HG03520 (cell line): ENCODE data around the gene MPST.

ENCODE experiments used
- ATAC-seq: cut with Tn5 transposase; IDR thresholded peaks from one replicate; pipeline ENCODE4 v1.9.1; 2021; ENCODE audit warnings: mild to moderate bottlenecking, moderate library complexity; ENCODE audit not compliant: unreplicated experiment

MPST gene

GRCh38 chr22:37000676-37001534 is 18.6 kb upstream of the MPST start:
- no peak for ATAC-seq

GRCh38 chr22:37001826-37002225 is 17.7 kb upstream of the MPST start:
- ATAC-seq: no peak

GRCh38 chr22:37002633-37003032 is 16.9 kb upstream of the MPST start:
- ATAC-seq: no peak

GRCh38 chr22:37007651-37008050 is 11.9 kb upstream of the MPST start:
- no peak for ATAC-seq

- no peak for ATAC-seq
Observed at GRCh38 chr22:37008365-37008764, 11.2 kb upstream of the MPST start.

GRCh38 chr22:37009490-37009889 is 10.1 kb upstream of the MPST start:
- no peak for ATAC-seq

GRCh38 chr22:37010174-37010573 is 9.4 kb upstream of the MPST start:
- ATAC-seq: no peak

- ATAC-seq: no peak
Observed at GRCh38 chr22:37010976-37011375, 8.6 kb upstream of the MPST start.

- no peak for ATAC-seq
Observed at GRCh38 chr22:37011472-37011871, 8.1 kb upstream of the MPST start.

GRCh38 chr22:37012262-37012904 is 7.2 kb upstream of the MPST start:
- ATAC-seq: no peak

GRCh38 chr22:37012956-37013355 is 6.6 kb upstream of the MPST start:
- no peak for ATAC-seq

- ATAC-seq: no peak
Observed at GRCh38 chr22:37014415-37014806, 5.1 kb upstream of the MPST start.

- no peak for ATAC-seq
Observed at GRCh38 chr22:37014835-37015586, 4.5 kb upstream of the MPST start.

GRCh38 chr22:37015587-37015878 is 4.0 kb upstream of the MPST start:
- ATAC-seq: no peak

- ATAC-seq: no peak
Observed at GRCh38 chr22:37016134-37016910, 3.2 kb upstream of the MPST start.

- ATAC-seq: no peak
Observed at GRCh38 chr22:37017356-37017755, 2.2 kb upstream of the MPST start.

- no peak for ATAC-seq
Observed at GRCh38 chr22:37018086-37018814, 1.3 kb upstream of the MPST start.

GRCh38 chr22:37018815-37019308 is 680 bp upstream of the MPST start:
- ATAC-seq: no peak

- no peak for ATAC-seq
Observed at GRCh38 chr22:37020192-37020479, 594 bp downstream of the MPST start.

- no peak for ATAC-seq
Observed at GRCh38 chr22:37021041-37021440, 1.5 kb downstream of the MPST start.
